A673 (cell line): Measurements from ENCODE around the gene PRORP. TPM values are rescaled to one million over a fixed set of nuclear protein-coding genes. Genes with fewer than 3 reads are reported as not detected.

Experiments used
- BruUV-seq: library from RNA; stranded (reverse); fragments of 400-500 nt; replicated peaks from 2 replicates; lab custom pipeline; 2021; lab: Mats Ljungman, UMichigan
- CTCF ChIA-PET: fragments of 300-600 bp; sonication (Branson Sonifier 250); formaldehyde crosslinking; loops from one replicate; lab custom pipeline; 2022; ENCODE audit warnings: antibody characterized with exemption; lab: Charles Lee
- POLR2A ChIA-PET: fragments of 300-600 bp; sonication (Branson Sonifier 250); formaldehyde crosslinking; loops from one replicate; lab custom pipeline; 2022; ENCODE audit warnings: antibody characterized with exemption; ENCODE audit not compliant: low non-redundant PET; lab: Charles Lee
- DNase-seq: peaks from one replicate; pipeline ENCODE4 v3.0.0-alpha.2; 2015; ENCODE audit warnings: low spot score
- H3K27ac ChIP-seq: fragments of 200-600 bp; sonication (generic); 2 replicates; pipeline ENCODE4 v1.5.1; 2016; ENCODE audit warnings: mixed run types, low read depth, mild to moderate bottlenecking, mixed read lengths, antibody characterized with exemption, low read length; ENCODE audit not compliant: poor library complexity, severe bottlenecking
- H3K27me3 ChIP-seq: fragments of 200-600 bp; sonication (generic); replicated peaks from 2 replicates; pipeline ENCODE4 v1.6.1; 2017; ENCODE audit warnings: mixed run types, low read depth, mild to moderate bottlenecking, mixed read lengths, antibody characterized with exemption, low read length; ENCODE audit not compliant: insufficient read depth, poor library complexity
- H3K36me3 ChIP-seq: fragments of 200-600 bp; sonication (generic); 2 replicates; pipeline ENCODE4 v1.6.1; 2016; ENCODE audit warnings: mixed run types, mild to moderate bottlenecking, mixed read lengths, antibody characterized with exemption, low read length; ENCODE audit not compliant: insufficient read depth, poor library complexity, severe bottlenecking
- H3K4me1 ChIP-seq: fragments of 200-600 bp; sonication (generic); 2 replicates; pipeline ENCODE4 v1.6.1; 2017; ENCODE audit warnings: mixed run types, mild to moderate bottlenecking, mixed read lengths, antibody characterized with exemption, low read length; ENCODE audit not compliant: insufficient read depth, poor library complexity, severe bottlenecking
- H3K4me3 ChIP-seq: fragments of 200-600 bp; sonication (generic); 2 replicates; pipeline ENCODE4 v1.5.1; 2016; ENCODE audit warnings: low read depth, mixed run types, mild to moderate bottlenecking, mixed read lengths, low read length; ENCODE audit not compliant: poor library complexity, severe bottlenecking
- H3K9me3 ChIP-seq: fragments of 200-600 bp; sonication (generic); 2 replicates; pipeline ENCODE4 v1.6.1; 2016; ENCODE audit warnings: mixed run types, low read depth, mild to moderate bottlenecking, mixed read lengths, antibody characterized with exemption, low read length; ENCODE audit not compliant: poor library complexity, severe bottlenecking
- CTCF ChIP-seq: fragments of 300-800, 200-600 bp; sonication (generic); conservative IDR thresholded peaks from 2 replicates; pipeline ENCODE4 v1.5.1; 2017; ENCODE audit warnings: low read depth, mild to moderate bottlenecking, antibody characterized with exemption, low read length, moderate library complexity, mixed read lengths
- EZH2 ChIP-seq: fragments of 200-600 bp; sonication (generic); IDR thresholded peaks from 2 replicates; pipeline ENCODE4 v1.6.1; 2017; ENCODE audit warnings: borderline replicate concordance, low read depth, mild to moderate bottlenecking, mixed read lengths, antibody characterized with exemption, low read length; ENCODE audit not compliant: poor library complexity, severe bottlenecking
- intact Hi-C: fragments of 100-400 bp; cut with micrococcal nuclease; formaldehyde crosslinking; loops from one replicate; pipeline ENCODE4 v1.10.0; 2022; ENCODE audit not compliant: unreplicated experiment
- total RNA-seq: library from RNA; stranded (reverse); gene quantifications from 2 replicates; pipeline ENCODE4 v1.2.3, GENCODE V29; 2021

Gene PRORP
- total RNA-seq, 1 experiment from 2014 or later = 46.5 TPM

GRCh38 chr14:35117112-35117511, 5.2 kb upstream of the PRORP start:
- no TSS peak for BruUV-seq
- Histone ChIP-seq H3K27me3 (no peaks in the 10 kb centered on the region), H3K9me3 (peaks cover under 1% of the 10 kb centered on the region), H3K4me1 (no peaks in the 10 kb centered on the region), H3K27ac (no peak overlapping the region), H3K4me3 (no peak overlapping the region), H3K36me3 (peaks cover 8% of the 10 kb centered on the region)
- POLR2A ChIA-PET = interaction anchor here (0.6 kb wide), 1 partner anchor 301 kb away, joined by 3 read pairs; no protein-coding TSS in a partner anchor
- DNase-seq = no peak
- CTCF ChIA-PET = no interaction called here
- TF ChIP-seq EZH2 (no peak), CTCF (no peak)
- intact Hi-C loops = no loop called here

- CTCF ChIA-PET = no interaction called here
- Histone ChIP-seq H3K27ac (peak overlapping the region; percentile 98), H3K4me3 (peak overlapping the region; percentile 64), H3K27me3 (no peaks in the 10 kb centered on the region), H3K36me3 (no peaks in the 10 kb centered on the region), H3K9me3 (no peaks in the 10 kb centered on the region), H3K4me1 (peaks cover 11% of the 10 kb centered on the region)
- POLR2A ChIA-PET = interaction anchor here (0.6 kb wide), 1 partner anchor 301 kb away, joined by 20 read pairs; no protein-coding TSS in a partner anchor
- TSS peak; percentile 69 for BruUV-seq
- peak; percentile 20 for DNase-seq
- TF ChIP-seq EZH2 = no peak
- TF ChIP-seq CTCF = no peak
- intact Hi-C loops = loop anchor here (10.0 kb wide), 1 partner anchor 174 kb away; the partner anchor contains the start of gene PSMA6
These were observed 1.1 kb upstream of the PRORP start for GRCh38 chr14:35121026-35121886.

GRCh38 chr14:35122696-35123387, 490 bp downstream of the PRORP start:
- CTCF ChIA-PET = interaction anchor here (1.2 kb wide), 1 partner anchor 18 kb away, joined by 3 read pairs; no protein-coding TSS in a partner anchor
- Histone ChIP-seq H3K4me3 (peak overlapping the region; percentile 64), H3K36me3 (no peaks in the 10 kb centered on the region), H3K27me3 (no peaks in the 10 kb centered on the region), H3K4me1 (peaks cover 16% of the 10 kb centered on the region), H3K27ac (peak overlapping the region; percentile 98), H3K9me3 (no peaks in the 10 kb centered on the region)
- DNase-seq = no peak
- POLR2A ChIA-PET = no interaction called here
- BruUV-seq = TSS peak; percentile 52
- TF ChIP-seq CTCF = no peak
- no peak for TF ChIP-seq EZH2
- intact Hi-C loops = loop anchor here (10.0 kb wide), 1 partner anchor 172 kb away; the partner anchor contains the start of gene PSMA6
